HG02588 (cell line): Measurements from ENCODE around the gene ECEL1.
"Not testable (repeated sequence)": the region's sequence is repeated elsewhere in the genome, so short reads cannot be mapped to it uniquely, and the experiment has no call there.

Source experiments
- ATAC-seq: cut with Tn5 transposase; IDR thresholded peaks from one replicate; pipeline ENCODE4 v1.9.1; 2021; ENCODE audit warnings: mild to moderate bottlenecking, moderate library complexity; ENCODE audit not compliant: unreplicated experiment

Gene ECEL1

DNA sequence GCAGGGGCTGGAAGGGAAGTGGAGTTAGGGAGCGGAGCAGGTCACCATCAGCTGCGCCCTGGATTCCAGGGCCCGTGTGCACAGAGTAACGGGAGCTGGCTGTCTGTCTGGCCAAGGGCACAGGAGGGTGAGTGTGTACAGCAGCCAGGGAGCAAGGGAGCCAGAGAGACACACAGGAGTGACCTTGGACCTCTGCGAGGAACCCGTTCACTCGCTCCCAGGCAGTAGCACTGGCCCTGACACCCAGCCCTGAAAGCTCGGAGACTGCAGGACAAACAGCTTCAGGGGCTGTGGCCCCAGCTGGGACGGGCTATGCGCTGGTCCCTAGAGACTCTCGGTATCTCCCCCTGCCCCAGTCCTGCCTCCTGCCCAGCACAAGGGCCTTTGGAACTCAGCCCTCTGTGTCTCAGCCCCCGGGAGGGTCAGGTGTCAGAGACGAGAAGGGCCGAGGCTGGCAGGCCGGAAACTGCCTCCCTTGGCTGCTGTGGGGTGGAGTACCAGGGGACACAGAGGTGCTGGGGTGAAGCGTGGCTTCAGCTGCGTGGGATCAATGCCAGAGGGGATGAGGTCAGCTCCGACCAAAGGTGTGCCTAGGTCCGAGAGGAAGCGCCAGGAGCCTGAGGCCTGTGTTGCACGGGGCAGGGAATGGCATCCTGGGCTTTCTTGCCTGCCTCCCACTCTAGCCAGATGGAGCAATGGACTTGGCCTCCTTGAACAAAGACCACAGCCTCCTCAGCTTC lies 43.8 kb downstream of the ECEL1 start:
- ATAC-seq: not testable (repeated sequence)

DNA sequence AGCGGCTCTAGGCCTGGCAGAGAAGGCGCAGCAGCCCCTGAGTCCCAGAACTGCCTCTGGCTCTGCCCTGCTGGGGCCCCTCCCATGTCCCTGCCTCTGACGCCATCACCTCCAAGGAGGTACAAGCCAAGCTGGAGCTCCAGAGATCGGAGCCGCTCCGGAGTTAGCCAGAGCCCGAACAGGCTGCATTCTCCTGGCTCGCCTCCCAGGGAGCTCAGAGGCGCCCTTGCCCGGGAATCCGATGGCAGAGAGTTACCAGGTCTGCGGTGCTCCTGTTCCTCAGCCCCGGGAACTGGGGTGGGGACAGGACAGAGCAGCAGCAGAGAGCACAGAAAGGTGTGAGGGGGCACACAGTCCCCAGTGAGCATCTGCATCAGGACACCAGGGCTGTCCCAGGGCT lies 44.6 kb downstream of the ECEL1 start:
- ATAC-seq: not testable (repeated sequence)

DNA sequence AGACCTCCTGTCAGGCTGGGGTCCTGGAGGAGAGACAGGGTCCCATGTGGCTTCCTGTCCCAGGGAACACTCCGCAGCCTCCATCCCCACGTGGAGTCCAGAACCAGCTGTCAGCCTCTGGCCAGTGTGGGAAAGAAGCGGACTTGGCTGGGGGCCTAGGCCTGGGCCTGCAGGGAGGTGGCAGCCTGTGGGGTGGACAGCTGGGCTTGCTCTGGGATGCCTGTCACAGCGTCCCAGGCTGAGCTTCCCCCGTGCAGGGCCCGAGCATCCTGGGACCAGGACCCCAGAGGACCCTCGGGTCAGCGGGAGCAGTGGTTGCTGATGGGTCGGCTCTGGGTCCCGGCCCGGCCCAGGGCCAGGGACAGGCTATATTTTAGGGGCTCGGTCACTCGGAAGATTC lies 45.2 kb downstream of the ECEL1 start:
- not testable (repeated sequence) for ATAC-seq

DNA sequence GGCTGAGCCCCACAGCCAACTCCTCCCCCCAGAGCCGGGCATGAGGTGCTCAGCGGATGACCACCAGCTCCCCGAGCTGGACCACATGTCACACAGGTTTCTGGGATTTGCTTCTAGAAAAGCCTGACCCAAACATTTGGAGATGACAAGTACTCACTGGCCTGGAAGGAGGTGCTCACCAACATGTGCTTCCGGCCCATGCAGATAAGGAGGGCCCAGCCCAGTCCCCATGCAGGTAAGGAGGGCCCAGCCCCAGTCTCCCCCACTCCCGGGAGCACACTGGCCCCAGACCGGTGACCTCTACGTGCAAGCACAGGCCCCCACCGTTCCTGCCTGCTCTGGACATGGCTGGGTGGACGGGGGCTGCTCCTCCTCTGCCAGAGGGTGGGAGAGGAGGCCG lies 45.7 kb downstream of the ECEL1 start:
- ATAC-seq: not testable (repeated sequence)

GRCh38 chr2:232441147-232441651 lies 46.4 kb downstream of the ECEL1 start:
- no peak for ATAC-seq

- peak; percentile 75 for ATAC-seq
Observed at GRCh38 chr2:232440220-232441018, 47.2 kb downstream of the ECEL1 start.

DNA sequence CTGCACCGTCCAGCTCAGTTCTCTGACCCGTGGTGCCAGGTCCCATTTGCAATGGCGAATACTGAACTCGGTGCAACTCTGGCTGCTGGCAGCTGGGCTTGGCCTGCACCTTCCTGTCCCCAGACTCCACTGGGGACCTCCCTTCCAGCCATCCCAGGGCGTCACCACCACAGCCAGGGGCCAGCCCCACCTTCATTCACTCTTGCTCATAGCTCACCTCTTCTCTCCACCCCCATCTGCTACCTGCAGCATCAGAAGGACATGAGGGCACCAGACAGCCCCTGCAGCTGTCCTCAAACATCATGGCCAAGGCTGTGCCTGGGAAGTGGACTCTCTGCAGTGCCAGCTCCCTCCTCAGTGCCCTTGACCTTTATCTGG lies 47.9 kb downstream of the ECEL1 start:
- ATAC-seq: no peak

- no peak for ATAC-seq
Observed at GRCh38 chr2:232438951-232439757, 48.5 kb downstream of the ECEL1 start.

DNA sequence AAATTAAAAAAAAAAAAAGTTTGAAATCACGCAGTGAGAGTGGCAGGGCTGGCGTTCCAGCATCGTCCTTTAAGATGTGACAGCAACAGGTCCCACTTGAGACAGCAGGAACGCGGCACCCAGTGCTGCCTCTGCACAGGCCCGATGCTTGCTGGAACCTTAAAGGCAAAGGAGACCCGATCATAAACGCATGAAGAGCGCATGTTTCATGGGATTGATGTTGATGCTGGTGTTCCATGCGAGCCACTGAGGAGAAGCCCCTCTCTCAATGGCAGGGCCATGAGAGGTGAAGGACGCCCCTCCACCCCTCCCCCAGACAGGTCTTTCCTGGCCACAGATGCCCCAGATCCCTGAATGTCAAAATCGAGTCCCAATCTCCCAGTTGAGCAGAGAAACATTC lies 49.5 kb downstream of the ECEL1 start:
- ATAC-seq: no peak

DNA sequence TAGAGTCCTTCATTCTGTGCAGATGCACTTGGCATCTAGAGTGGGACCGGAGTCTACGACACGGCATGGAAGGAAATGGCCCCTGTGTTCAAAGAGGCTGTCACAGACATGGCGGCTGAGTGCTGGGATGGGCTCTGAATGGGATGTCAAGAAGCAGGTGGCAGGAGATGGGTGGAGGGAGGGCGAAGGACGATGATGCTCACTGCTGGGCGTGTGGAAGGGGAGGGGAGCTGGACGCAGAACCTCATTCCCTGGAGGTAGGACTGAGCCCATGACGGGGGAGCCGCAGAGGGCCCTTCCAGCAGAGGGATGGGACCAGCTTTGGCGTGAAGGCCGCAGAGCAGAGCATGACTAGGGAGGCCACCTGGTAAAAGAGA lies 50.5 kb downstream of the ECEL1 start:
- ATAC-seq: no peak

DNA sequence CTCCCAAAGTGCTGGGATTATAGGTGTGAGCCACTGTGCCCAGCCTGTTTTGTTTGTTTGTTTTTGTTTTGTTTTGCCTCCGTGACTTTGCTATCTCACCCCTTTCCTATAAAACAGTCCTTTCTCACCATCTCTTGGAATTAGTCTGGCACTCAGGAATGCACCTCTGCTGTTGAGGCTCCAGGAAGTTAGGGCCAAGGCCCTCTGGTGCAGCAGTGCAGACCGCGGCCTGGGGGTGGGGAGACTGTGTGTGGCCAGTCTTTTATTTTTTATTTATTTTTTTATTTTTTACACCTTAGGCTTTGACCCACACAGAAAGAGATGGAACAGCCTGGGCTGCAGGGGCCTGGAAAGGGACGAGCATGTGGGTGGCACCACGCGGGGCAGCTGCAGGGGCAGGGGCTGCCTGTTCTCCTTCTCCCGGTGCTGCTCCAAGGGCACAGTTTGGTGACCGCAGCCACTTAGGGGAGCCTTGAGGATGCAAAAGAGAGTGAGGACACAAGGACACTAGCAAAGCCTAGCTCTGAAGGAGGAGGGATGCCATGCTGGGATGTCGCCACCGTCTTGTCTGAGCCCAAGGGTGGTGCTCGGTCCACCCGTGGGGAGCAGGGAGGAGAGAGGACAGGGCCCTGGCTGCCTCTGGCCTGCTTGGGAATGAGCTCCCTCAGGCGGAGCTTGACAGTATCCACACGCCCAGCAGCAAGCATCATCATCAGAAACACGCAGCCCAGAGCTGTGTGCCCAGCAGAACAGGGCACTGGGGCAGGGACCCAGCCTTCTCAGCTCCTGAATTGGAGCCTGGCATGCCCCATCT lies 51.0 kb downstream of the ECEL1 start:
- no peak for ATAC-seq

GRCh38 chr2:232435805-232436204 lies 51.8 kb downstream of the ECEL1 start:
- no peak for ATAC-seq

DNA sequence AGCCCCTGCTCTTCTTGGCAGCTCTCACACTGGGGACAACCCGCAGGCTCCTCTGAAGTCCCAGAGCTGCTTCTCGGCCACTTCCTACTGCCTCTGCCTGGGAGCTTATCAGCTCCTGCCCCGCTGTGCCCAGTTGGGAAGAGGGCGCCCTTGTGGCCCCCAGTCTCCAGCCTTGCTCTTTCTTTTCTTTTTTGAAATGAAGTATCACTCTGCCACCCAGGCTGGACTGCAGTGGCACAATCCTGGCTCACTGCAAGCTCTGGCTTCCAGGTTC lies 52.3 kb downstream of the ECEL1 start:
- ATAC-seq: no peak

DNA sequence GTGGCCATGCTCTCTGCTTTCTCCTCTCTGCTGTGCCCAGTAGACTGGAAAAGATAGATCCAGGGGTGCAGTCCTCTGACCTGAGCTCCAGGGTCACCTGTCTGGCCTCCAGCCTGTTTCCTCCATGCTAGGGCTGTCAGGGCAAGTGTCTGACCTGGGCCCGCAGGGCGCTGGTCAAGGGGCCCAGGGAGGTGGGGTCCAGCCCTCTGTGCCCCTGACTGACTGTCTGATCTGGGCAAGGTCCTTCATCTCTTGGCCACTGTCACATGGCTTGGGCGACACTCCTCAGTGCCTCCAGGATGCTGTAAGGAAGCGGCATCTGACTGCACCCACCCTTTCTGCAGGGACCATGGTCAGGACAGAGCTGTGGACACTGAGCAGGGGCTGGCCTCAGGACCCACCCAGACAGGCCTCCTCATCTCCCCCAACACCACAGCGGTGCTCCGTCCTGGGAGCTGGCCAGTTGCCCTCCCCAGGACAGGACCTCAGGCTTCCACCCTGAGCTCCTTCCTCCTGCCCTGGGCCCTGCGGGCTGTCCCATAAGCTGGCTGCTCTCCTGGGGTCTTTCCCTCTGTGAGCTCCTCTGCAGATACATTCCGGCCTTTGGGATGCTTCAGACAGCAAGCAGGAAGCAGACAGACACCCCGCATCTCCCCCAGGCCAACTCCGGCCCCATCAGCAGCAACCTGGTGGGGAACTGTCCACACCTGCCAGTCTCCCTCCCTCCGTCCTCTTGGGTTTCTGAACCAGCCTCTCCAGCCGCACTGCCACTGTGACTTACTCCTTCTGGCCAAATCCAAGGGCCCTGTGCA lies 52.9 kb downstream of the ECEL1 start:
- ATAC-seq: no peak

- no peak for ATAC-seq
Observed at GRCh38 chr2:232434091-232434490, 53.5 kb downstream of the ECEL1 start.

DNA sequence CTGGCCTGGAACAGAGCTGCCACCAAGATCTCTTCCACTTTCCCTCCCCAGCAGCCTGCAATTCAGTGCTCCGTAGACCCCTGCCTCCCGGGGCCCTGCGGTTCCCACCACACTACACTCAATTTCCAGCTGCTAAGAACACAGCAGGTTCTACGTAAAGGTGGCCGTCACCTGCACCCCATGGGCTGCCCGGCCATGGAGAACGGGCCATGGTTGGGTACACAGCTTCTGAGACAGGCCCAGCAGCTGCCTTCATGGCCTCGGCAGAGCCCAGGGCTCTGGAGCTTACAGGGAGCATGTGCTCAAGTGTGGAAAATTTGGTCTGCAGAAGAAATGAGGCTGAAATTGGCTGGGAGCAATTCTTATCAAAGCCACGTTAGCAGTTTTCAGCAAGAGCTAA lies 54.0 kb downstream of the ECEL1 start:
- not testable (repeated sequence) for ATAC-seq

DNA sequence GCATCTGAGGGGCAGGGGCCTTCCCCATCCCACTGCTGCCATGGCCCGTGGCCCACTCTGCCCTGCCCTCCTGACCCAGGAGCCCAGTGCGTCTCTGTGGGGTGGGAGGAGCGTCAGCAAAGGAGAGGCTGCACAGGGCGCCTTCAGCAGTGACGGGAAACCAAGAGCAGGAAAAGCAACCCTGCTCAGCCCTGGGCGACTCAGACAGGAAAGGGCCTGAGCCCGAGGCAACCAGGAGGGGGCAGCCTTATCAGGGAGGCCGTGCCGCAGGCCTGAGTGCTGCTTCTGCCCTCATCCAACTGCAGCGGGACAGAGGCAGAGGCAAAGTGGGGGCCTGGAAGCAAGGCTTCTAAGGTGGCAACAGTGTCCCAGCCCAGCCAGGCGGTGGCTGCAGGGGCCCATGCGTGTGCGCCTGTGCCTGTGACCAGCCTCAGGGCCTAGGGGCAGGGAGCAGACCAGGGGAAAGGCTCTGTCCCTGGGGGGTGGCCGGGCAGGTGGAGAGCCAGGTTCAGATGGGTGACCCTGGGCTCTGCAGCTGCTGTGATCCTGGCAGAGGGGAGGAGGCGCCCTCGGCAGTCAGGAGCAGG lies 54.9 kb downstream of the ECEL1 start:
- ATAC-seq: no peak

DNA sequence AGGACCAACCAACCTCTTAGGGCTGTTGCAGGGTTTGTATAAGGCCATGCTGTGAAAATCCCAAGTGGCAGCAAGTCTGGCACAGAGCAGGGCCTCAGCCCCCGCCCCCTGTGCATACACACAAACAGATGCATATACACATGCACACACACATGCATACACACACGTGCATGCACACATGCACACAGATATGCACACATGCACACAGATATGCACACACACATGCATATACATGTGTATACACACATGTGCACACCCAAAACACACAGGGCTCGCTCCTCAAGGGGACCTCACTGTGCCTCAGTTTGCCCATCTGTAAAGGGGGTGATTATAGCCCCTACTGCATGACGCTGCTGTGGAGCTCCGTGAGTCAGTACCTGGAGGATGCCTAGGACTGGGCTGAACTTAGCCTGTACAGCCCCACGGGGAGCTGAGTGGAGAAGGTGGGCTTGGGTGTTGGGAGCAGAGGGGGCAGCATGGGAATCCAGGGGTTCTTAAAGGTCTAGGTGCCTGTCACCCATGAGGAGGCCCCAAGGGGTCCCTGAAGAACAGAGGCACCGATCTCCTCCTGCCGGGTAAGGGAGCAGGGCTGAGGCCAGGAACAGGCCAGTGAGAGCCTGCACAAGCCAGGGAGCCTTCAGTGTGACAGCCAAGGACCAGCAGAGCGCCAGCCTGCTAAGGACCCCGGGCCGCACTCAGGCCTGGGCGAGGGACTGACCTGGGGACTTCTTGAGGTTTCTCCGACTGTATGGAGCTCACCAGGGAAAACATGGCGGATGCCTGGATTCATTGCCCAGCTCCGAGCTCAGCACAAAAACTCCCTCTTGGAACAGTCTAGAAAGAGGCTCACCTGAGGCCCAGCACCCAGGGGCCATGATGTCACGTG lies 55.7 kb downstream of the ECEL1 start:
- no peak for ATAC-seq
